K562 (cell line): ENCODE results near the gene SCAMP5. TPM values are rescaled to one million over a fixed set of nuclear protein-coding genes. Genes with fewer than 3 reads are reported as not detected.
A peak's percentile ranks its signal among the peaks of the same experiment; 100 is the strongest.

ENCODE experiments used
- ARID2 ChIP-seq: fragments of 450-650 bp; IDR thresholded peaks from 2 replicates; pipeline ENCODE4 v1.6.1; 2017; ENCODE audit warnings: antibody characterized with exemption, mild to moderate bottlenecking
- CAMTA2 ChIP-seq: fragments of 250-450 bp; sonication (Bioruptor Pico); conservative IDR thresholded peaks from 2 replicates; pipeline ENCODE4 v1.5.1; 2022
- CBFA2T3 ChIP-seq: fragments of 450-650 bp; IDR thresholded peaks from 2 replicates; pipeline ENCODE4 v1.6.1; 2017
- CTBP1 ChIP-seq: fragments of 450-650 bp; IDR thresholded peaks from 2 replicates; pipeline ENCODE4 v1.6.1; 2016; ENCODE audit warnings: borderline replicate concordance
- GABPA ChIP-seq: fragments of 200-800 bp; sonication (Bioruptor generic); conservative IDR thresholded peaks from 2 replicates; pipeline ENCODE4 v1.6.1; 2016; ENCODE audit warnings: low read depth, missing genetic modification characterization, missing compliant biosample characterization
- MEF2D ChIP-seq: conservative IDR thresholded peaks from 2 replicates; pipeline ENCODE4 v1.6.1; 2016; ENCODE audit warnings: low read depth, missing genetic modification characterization, missing compliant biosample characterization
- MTF1 ChIP-seq: fragments of 250-450 bp; sonication (Bioruptor Pico); IDR thresholded peaks from 2 replicates; pipeline ENCODE4 v1.9.0; 2021; ENCODE audit warnings: moderate library complexity, mild to moderate bottlenecking, inconsistent platforms, borderline replicate concordance
- NR2C2 ChIP-seq, 2 experiments: fragments of 200-800 bp in 1 of 2; sonication (Bioruptor generic) in 1 of 2; sonication (generic) in 1 of 2; formaldehyde crosslinking in 1 of 2; IDR thresholded peaks; 2 replicates each; pipeline versions ENCODE4 v1.6.1 to v1.8.0; 2016 to 2022; ENCODE audit warnings: mild to moderate bottlenecking in 1 of 2, missing compliant biosample characterization in 1 of 2, missing genetic modification characterization in 1 of 2, missing genetic modification reagents in 1 of 2
- PKNOX1 ChIP-seq: fragments of 450-650 bp; IDR thresholded peaks from 2 replicates; pipeline ENCODE4 v1.6.1; 2016
- RBM14 ChIP-seq: fragments of 200-400 bp; formaldehyde crosslinking; IDR thresholded peaks from 2 replicates; pipeline ENCODE4 v1.6.1; 2018; ENCODE audit warnings: low read depth, mild to moderate bottlenecking, low read length, moderate library complexity, borderline replicate concordance; ENCODE audit not compliant: insufficient read depth
- REST ChIP-seq, 2 experiments: fragments of 450-650 bp; formaldehyde crosslinking in 1 of 2; IDR thresholded peaks; 2 replicates each; pipeline versions ENCODE4 v1.4.0 to v1.6.1; 2014 to 2020; ENCODE audit warnings: mild to moderate bottlenecking in 2 of 2, borderline replicate concordance in 1 of 2, low read depth in 1 of 2
- SMARCA4 ChIP-seq: fragments of 450-650 bp; IDR thresholded peaks from 2 replicates; pipeline ENCODE4 v1.6.1; 2016
- SRSF7 ChIP-seq: fragments of 200-400 bp; formaldehyde crosslinking; optimal IDR thresholded peaks from 2 replicates; pipeline ENCODE3; 2017; ENCODE audit warnings: mild to moderate bottlenecking, low read depth, low read length
- TAF1 ChIP-seq: IDR thresholded peaks from 2 replicates; pipeline ENCODE4 v1.6.1; 2011; ENCODE audit warnings: mild to moderate bottlenecking, low read length, moderate library complexity; ENCODE audit not compliant: insufficient read depth, control insufficient read depth, severe bottlenecking; ENCODE audit errors: extremely low read depth
- TCF3 ChIP-seq: sonication (generic); formaldehyde crosslinking; IDR thresholded peaks from 2 replicates; pipeline ENCODE4 v1.4.0; 2020; ENCODE audit warnings: mild to moderate bottlenecking, missing genetic modification reagents
- ZNF24 ChIP-seq: fragments of 450-650 bp; IDR thresholded peaks from 2 replicates; pipeline ENCODE4 v1.6.1; 2016
- ZNF507 ChIP-seq: conservative IDR thresholded peaks from 2 replicates; pipeline ENCODE4 v1.6.1; 2017; ENCODE audit warnings: missing genetic modification characterization, missing compliant biosample characterization
- ZNF766 ChIP-seq: fragments of 200-800 bp; sonication (Bioruptor generic); conservative IDR thresholded peaks from 2 replicates; pipeline ENCODE4 v1.6.1; 2016; ENCODE audit warnings: missing genetic modification characterization, missing compliant biosample characterization
- polyA plus RNA-seq, 8 experiments: library from polyadenylated mRNA; depleted of rRNA in 4 of 8; stranded (reverse) in 5 of 8; unstranded in 3 of 8; fragments of >200 nt; fragmentation: Nextera tagmentation in 2 of 8; fragmentation: Illumina TruSeq in 1 of 8; extraction: Ambion mirVana in 2 of 8; extraction: Trizol in 1 of 8; gene quantifications; 2 replicates each; pipeline versions ENCODE4 v1.2.1 to v1.2.3, GENCODE V29; 2011 to 2014; ENCODE audit warnings: inconsistent platforms in 1 of 8, missing spikeins in 1 of 8
- total RNA-seq, 7 experiments: library from RNA; depleted of rRNA in 6 of 7; stranded (reverse); fragments of >200 nt in 6 of 7; fragmentation: Illumina TruSeq in 2 of 7; extraction: Trizol in 2 of 7; gene quantifications; 2 replicates each; pipeline versions ENCODE4 v1.2.1 to v1.2.3, GENCODE V29; 2011 to 2021; ENCODE audit warnings: low replicate concordance in 1 of 7

Gene SCAMP5
- total and polyA plus RNA-seq, 9 of the 15 experiments (the other 6 are each of a cell fraction or from before 2014, with no cell fraction given): 0.09 to 0.29 (median 0.19) TPM; not detected in 5

- TF ChIP-seq ZNF507 (no peak), CBFA2T3 (peak; percentile 63), ZNF24 (no peak), REST (IDR thresholded peaks at IDR 0.05; ENCODE audit: borderline replicate concordance) (no peak), REST (CRISPR knock-in tag; IDR thresholded peaks at IDR 0.05; ENCODE audit: low read depth) (no peak), TAF1 (no peak), GABPA (tag) (peak; percentile 38), MTF1 (CRISPR knock-in tag) (no peak), ZNF766 (CRISPR knock-in tag) (no peak), MEF2D (tag) (no peak), CTBP1 (no peak), RBM14 (no peak), ARID2 (no peak), PKNOX1 (peak; percentile 83), TCF3 (CRISPR knock-in tag) (peak; percentile 34), SMARCA4 (no peak), SRSF7 (no peak), NR2C2 (CRISPR knock-in tag; IDR thresholded peaks at IDR 0.05) (no peak), NR2C2 (tag; IDR thresholded peaks at IDR 0.05) (peak; percentile 85), CAMTA2 (CRISPR knock-in tag) (no peak)
Measured at GRCh38 chr15:75054172-75054897, 59.0 kb downstream of the SCAMP5 start (continued).
